OCI-LY3 (cell line): Measurements from ENCODE around the gene PCSK5.

Experiments used
- H2AFZ ChIP-seq: fragments of 200-600, 300-600 bp; shearing (Covaris generic); 2 replicates; pipeline ENCODE4 v1.6.0; 2014; ENCODE audit warnings: antibody characterized with exemption, low read depth, low read length
- H3K27ac ChIP-seq: fragments of 200-600, 300-600 bp; sonication (generic); 2 replicates; pipeline ENCODE4 v1.5.1; 2014; ENCODE audit warnings: mild to moderate bottlenecking, low read length, moderate library complexity, mixed read lengths
- H3K27me3 ChIP-seq: fragments of 200-600, 300-600 bp; sonication (generic); 2 replicates; pipeline ENCODE4 v1.6.1; 2014; ENCODE audit warnings: low read depth, low read length, mixed read lengths
- H3K36me3 ChIP-seq: fragments of 200-600, 300-600 bp; sonication (generic); replicated peaks from 2 replicates; pipeline ENCODE3; 2014; ENCODE audit warnings: low read depth, low read length, mixed read lengths
- H3K4me1 ChIP-seq: fragments of 300-600, 200-600 bp; sonication (generic); 2 replicates; pipeline ENCODE4 v1.6.1; 2014; ENCODE audit warnings: low read length, mixed read lengths
- H3K4me2 ChIP-seq: fragments of 200-600, 300-600 bp; sonication (generic); 2 replicates; pipeline ENCODE4 v1.6.1; 2014; ENCODE audit warnings: low read length, mixed read lengths
- H3K4me3 ChIP-seq: fragments of 300-600, 200-600 bp; sonication (generic); 2 replicates; pipeline ENCODE4 v1.5.1; 2014; ENCODE audit warnings: antibody characterized with exemption, mild to moderate bottlenecking, low read length, moderate library complexity
- H3K79me2 ChIP-seq: fragments of 300-600, 200-600 bp; shearing (Covaris generic); 2 replicates; pipeline ENCODE4 v1.6.1; 2014; ENCODE audit warnings: mild to moderate bottlenecking, low read length, mixed read lengths
- H3K9ac ChIP-seq: fragments of 300-600, 200-600 bp; shearing (Covaris generic); 2 replicates; pipeline ENCODE4 v1.6.0; 2014; ENCODE audit warnings: mild to moderate bottlenecking, low read length, moderate library complexity
- H3K9me3 ChIP-seq: fragments of 200-600, 300-600 bp; shearing (Covaris generic); 2 replicates; pipeline ENCODE4 v1.6.1; 2014; ENCODE audit warnings: low read length, mixed read lengths; ENCODE audit not compliant: insufficient read depth
- H4K20me1 ChIP-seq: fragments of 200-600, 300-600 bp; sonication (generic); 2 replicates; pipeline ENCODE4 v1.6.1; 2016; ENCODE audit warnings: low read length, mixed read lengths; ENCODE audit not compliant: insufficient read depth
- CTCF ChIP-seq: fragments of 200-600, 300-600 bp; sonication (generic); IDR thresholded peaks from 2 replicates; pipeline ENCODE4 v1.5.1; 2014; ENCODE audit warnings: antibody characterized with exemption, low read length, low read depth
- EZH2phosphoT487 ChIP-seq: fragments of 200-600 bp; shearing (Covaris generic); IDR thresholded peaks from 2 replicates; pipeline ENCODE4 v1.6.1; 2018; ENCODE audit warnings: antibody characterized with exemption, mixed run types, low read depth

The PCSK5 gene

GRCh38 chr9:75891771-75892215, 1.3 kb downstream of the PCSK5 start:
- Histone ChIP-seq H3K9ac (no peak overlapping the region), H3K9me3 (no peaks in the 10 kb centered on the region), H4K20me1 (no peaks in the 10 kb centered on the region), H3K27me3 (no peaks in the 10 kb centered on the region), H2AFZ (no peak overlapping the region), H3K4me1 (no peaks in the 10 kb centered on the region), H3K4me2 (no peak overlapping the region), H3K27ac (no peak overlapping the region), H3K79me2 (no peaks in the 10 kb centered on the region), H3K4me3 (no peak overlapping the region), H3K36me3 (no peaks in the 10 kb centered on the region)
- TF ChIP-seq CTCF (no peak), EZH2phosphoT487 (no peak)

GRCh38 chr9:75892216-75892911, 1.9 kb downstream of the PCSK5 start:
- H3K79me2 ChIP-seq, result no peaks in the 10 kb centered on the region
- no peak overlapping the region for H3K4me2 ChIP-seq
- H3K36me3 ChIP-seq, result no peaks in the 10 kb centered on the region
- H3K27me3 ChIP-seq, result no peaks in the 10 kb centered on the region
- no peak overlapping the region for H3K27ac ChIP-seq
- H2AFZ ChIP-seq, result no peak overlapping the region
- H3K9me3 ChIP-seq, result no peaks in the 10 kb centered on the region
- no peak for TF ChIP-seq CTCF
- TF ChIP-seq EZH2phosphoT487, result no peak
- no peak overlapping the region for H3K4me3 ChIP-seq
- H3K4me1 ChIP-seq, result no peaks in the 10 kb centered on the region
- no peak overlapping the region for H3K9ac ChIP-seq
- no peaks in the 10 kb centered on the region for H4K20me1 ChIP-seq

GRCh38 chr9:75893106-75893505, 2.6 kb downstream of the PCSK5 start:
- Histone ChIP-seq H3K79me2 (no peaks in the 10 kb centered on the region), H3K4me1 (no peaks in the 10 kb centered on the region), H3K27ac (no peak overlapping the region), H3K9me3 (no peaks in the 10 kb centered on the region), H3K9ac (no peak overlapping the region), H3K36me3 (no peaks in the 10 kb centered on the region), H3K4me3 (no peak overlapping the region), H2AFZ (no peak overlapping the region), H3K4me2 (no peak overlapping the region), H3K27me3 (no peaks in the 10 kb centered on the region), H4K20me1 (no peaks in the 10 kb centered on the region)
- TF ChIP-seq EZH2phosphoT487, result no peak
- TF ChIP-seq CTCF, result no peak

GRCh38 chr9:75894566-75894965, 4.1 kb downstream of the PCSK5 start:
- no peaks in the 10 kb centered on the region for H3K9me3 ChIP-seq
- H3K27ac ChIP-seq, result no peak overlapping the region
- no peak overlapping the region for H3K4me2 ChIP-seq
- H3K79me2 ChIP-seq, result no peaks in the 10 kb centered on the region
- H3K4me3 ChIP-seq, result no peak overlapping the region
- H3K27me3 ChIP-seq, result 0 out of 2 replicates have a peak, but pooled peaks cover 3% of the 10 kb centered on the region
- no peak overlapping the region for H2AFZ ChIP-seq
- no peaks in the 10 kb centered on the region for H3K4me1 ChIP-seq
- H4K20me1 ChIP-seq, result no peaks in the 10 kb centered on the region
- H3K36me3 ChIP-seq, result no peaks in the 10 kb centered on the region
- no peak overlapping the region for H3K9ac ChIP-seq
- TF ChIP-seq EZH2phosphoT487 (no peak), CTCF (no peak)
